ENCODE data around the gene AKR1D1. TPM values are rescaled to one million over a fixed set of nuclear protein-coding genes. Genes with fewer than 3 reads are reported as not detected.

AKR1D1 gene
- total RNA-seq, 1 donor, result not detected

DNA sequence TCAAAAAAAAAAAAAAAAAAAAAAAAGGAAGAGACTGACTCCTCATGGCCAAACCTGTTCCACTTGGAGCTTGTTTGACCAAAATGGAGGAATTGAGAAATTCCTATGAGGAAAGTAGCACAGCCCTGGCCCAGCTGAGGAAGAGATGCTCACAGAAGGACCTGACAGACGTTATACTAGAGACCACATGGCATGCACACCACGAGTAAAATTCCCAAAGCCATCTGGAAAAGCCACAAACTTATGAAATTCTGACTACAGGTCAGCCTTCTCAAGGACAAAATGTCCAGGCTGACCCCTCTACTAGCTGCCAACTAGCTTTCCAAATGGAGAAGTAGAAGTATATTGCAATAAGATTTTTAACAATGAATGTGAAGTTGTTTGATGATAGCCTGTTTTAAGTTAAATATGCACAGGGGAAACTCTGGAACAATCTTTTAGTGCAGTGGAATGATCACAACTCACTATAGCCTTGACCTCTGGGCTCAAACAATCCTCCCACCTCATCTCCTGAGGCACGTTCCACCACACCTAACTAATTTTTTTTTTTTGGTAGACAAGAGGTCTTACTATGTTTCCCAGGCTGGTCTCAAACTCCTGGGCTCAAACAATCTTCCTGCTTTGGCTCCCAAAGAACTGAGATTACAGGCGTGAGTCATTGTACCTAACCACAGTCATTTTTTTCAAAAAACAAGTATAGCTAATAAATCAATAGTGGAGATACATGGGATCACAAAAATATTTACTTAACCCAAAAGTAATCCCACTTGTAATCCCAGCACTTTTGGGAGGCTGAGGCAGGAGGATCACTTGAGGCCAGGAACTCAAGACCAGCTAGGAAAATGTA lies 75.7 kb downstream of the AKR1D1 start:
- TF ChIP-seq, protein P1, sequence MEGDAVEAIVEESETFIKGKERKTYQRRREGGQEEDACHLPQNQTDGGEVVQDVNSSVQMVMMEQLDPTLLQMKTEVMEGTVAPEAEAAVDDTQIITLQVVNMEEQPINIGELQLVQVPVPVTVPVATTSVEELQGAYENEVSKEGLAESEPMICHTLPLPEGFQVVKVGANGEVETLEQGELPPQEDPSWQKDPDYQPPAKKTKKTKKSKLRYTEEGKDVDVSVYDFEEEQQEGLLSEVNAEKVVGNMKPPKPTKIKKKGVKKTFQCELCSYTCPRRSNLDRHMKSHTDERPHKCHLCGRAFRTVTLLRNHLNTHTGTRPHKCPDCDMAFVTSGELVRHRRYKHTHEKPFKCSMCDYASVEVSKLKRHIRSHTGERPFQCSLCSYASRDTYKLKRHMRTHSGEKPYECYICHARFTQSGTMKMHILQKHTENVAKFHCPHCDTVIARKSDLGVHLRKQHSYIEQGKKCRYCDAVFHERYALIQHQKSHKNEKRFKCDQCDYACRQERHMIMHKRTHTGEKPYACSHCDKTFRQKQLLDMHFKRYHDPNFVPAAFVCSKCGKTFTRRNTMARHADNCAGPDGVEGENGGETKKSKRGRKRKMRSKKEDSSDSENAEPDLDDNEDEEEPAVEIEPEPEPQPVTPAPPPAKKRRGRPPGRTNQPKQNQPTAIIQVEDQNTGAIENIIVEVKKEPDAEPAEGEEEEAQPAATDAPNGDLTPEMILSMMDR (IDR thresholded peaks at IDR 0.05; ENCODE audit: insufficient read depth, low read depth, low read length), result no peak
- H3K4me3 ChIP-seq (ENCODE audit: low read depth, low read length), result no peak overlapping the region

DNA sequence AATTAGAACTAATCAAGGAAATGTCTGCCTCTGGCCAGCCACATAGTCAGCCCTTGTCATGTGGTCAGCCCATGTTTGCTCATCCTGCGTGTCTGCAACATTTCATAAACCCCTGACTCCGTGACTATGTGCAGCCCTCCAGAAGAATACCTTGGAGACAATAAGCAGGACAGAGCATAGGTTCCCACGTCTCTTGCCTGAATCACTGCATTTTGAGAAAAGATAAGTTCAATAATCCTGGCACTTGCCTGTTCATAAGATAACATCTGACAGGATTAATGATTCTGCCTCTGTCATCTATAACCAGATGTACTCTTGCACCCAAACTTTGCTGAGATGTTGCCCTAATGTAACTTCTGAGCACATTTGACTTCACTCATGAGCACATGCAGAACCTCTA lies 78.4 kb downstream of the AKR1D1 start:
- peak; percentile 16 for DNase-seq (ENCODE audit: low read depth)
- TF ChIP-seq, protein P1 (IDR thresholded peaks at IDR 0.05; ENCODE audit: insufficient read depth, low read depth, low read length), result no peak

More for the DNA sequence above, 75.7 kb downstream of the AKR1D1 start:
- peak; percentile 73 for DNase-seq (ENCODE audit: low read depth)

DNA sequence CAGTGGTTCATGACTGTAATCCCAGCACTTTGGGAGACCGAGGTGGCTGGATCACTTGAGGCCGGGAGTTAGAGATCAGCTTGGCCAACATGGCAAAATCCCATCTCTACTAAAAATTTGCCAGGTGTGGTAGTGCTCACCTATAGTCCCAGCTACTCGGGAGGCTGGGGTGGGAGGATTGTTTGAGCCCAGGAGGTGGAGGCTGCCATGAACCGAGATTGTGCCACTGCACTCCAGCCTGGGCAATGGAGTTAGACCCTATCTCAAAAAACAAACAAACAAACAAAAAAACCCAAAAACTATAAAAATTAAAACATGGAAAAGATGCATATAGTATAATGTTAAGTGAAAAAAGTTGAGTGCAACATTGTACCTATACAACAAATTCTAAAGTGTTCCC lies 81.4 kb downstream of the AKR1D1 start:
- TF ChIP-seq, protein P1 (IDR thresholded peaks at IDR 0.05; ENCODE audit: insufficient read depth, low read depth, low read length), result no peak
- no peak overlapping the region for H3K4me3 ChIP-seq (ENCODE audit: low read depth, low read length)
- DNase-seq (ENCODE audit: low read depth), result no peak

More for the DNA sequence above, 78.4 kb downstream of the AKR1D1 start:
- no peak overlapping the region for H3K4me3 ChIP-seq (ENCODE audit: low read depth, low read length)

DNA sequence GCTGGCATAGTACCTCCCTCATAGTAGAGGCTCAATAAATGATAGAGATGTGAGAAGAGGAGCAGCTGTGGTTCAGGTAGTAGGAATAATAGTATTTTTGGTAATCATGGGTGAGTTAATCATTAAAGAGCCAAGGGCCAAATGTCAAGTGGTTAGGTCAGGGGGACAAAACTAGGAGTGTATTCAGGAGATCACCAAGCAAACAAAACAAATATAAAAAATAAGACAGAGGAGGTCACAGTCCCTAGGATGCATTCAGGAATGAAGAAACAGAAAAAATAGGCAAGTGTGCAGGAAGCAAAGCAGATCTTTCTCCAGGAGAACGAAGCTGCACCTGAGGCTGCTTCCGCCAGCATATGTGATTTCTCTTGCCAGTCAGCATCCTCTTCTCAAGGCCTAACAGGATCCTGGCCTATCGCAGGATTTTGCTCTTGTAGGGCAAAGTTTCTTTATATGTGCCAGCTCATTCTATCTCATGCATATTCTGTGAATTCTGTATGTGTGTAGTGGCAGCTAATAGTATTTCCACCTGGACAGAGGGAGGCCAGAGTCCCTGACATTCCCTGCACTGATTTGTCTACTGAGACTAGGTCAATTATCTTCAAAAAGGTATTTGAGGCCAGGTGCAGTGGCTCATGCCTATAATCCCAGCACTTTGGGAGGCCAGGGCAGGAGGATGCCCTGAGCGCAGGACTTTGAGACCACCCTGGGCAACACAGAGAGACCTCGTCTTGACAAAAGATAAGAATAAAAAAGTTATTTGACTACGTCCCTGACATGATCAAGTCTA lies 82.7 kb downstream of the AKR1D1 start:
- DNase-seq (ENCODE audit: low read depth), result no peak
- H3K4me3 ChIP-seq (ENCODE audit: low read depth, low read length), result no peak overlapping the region
- TF ChIP-seq, protein P1 (IDR thresholded peaks at IDR 0.05; ENCODE audit: insufficient read depth, low read depth, low read length), result no peak

DNA sequence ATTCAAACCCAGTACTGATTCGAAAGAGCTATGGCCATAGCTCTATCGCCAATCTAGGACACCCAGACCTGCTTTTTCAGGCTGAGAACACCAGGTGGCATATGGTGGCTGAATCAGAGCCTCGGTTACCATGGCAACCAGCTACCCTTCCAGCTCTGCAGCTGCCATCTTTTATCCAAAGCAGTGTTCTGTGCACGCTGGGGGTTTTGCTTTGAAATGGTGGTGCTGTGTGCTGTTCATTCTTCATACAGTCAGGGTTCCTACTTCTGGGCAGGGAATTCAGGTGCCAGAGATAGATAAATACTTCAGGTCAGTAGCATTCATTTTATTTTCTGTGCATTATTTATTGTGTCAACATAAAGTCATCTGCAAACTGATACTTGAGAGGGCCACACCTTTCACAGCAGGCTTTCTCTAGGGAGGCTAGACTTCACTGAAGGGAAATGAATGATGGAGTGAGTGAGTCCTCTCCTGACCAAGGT lies 85.4 kb downstream of the AKR1D1 start:
- peak; percentile 93 for DNase-seq (ENCODE audit: low read depth)
- H3K4me3 ChIP-seq (ENCODE audit: low read depth, low read length), result no peak overlapping the region
- TF ChIP-seq, protein P1 (IDR thresholded peaks at IDR 0.05; ENCODE audit: insufficient read depth, low read depth, low read length), result peak; percentile 77

DNA sequence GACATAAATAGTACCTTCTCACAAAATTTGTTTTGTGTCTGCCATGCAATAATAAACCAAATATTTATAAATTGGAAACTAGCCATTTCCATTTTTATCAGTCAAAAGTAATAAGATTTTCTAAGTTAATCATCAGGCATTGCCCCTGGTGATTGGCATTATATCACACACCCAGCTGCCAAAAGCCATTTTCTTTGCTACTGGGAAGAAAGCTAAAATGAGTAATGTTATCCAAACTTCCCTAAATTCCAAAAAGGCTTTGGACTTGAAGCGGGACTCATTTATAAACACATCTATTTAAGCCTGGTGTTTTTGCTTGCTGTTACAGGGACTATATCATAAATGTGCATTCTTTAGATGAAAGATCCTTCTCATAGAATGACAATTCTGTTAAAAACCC lies 86.0 kb downstream of the AKR1D1 start:
- H3K4me3 ChIP-seq (ENCODE audit: low read depth, low read length), result no peak overlapping the region
- no peak for DNase-seq (ENCODE audit: low read depth)
- TF ChIP-seq, protein P1 (IDR thresholded peaks at IDR 0.05; ENCODE audit: insufficient read depth, low read depth, low read length), result no peak

Measured in fibroblast of villous mesenchyme (primary cell).